ENCODE results near the gene IGF2.

- TF ChIP-seq ZNF768 (tag by site-specific recombination; IDR thresholded peaks at IDR 0.05) (no peak), CTCF (tag by site-specific recombination; IDR thresholded peaks at IDR 0.05) (no peak), YY1 (tag by site-specific recombination; IDR thresholded peaks at IDR 0.05) (no peak), ZNF266 (tag by site-specific recombination; IDR thresholded peaks at IDR 0.05; ENCODE audit: low read depth) (no peak), ZBTB26 (tag by site-specific recombination; optimal IDR thresholded peaks at IDR 0.05) (no peak)
Observed at GRCh38 chr11:2122907-2123627, 16.1 kb downstream of the IGF2 start.

Measured in HEK293 (cell line).